T-helper 1 cell treated with Interleukin-12 subunit alpha and Interleukin-12 subunit beta and Interleukin-4 antibody, amounts not matched to agents 30 ng/mL and 1 ng/mL, for 36 hours (primary cell): ENCODE data around the gene ANKS1A. TPM values are rescaled to one million over a fixed set of nuclear protein-coding genes. Genes with fewer than 3 reads are reported as not detected.

ENCODE experiments used
- intact Hi-C: fragments of 100-400 bp; cut with micrococcal nuclease; formaldehyde crosslinking; loops from one replicate; pipeline ENCODE4 v1.15.1; 2024
- total RNA-seq: library from RNA; stranded (reverse); gene quantifications from 2 replicates; pipeline ENCODE4 v1.2.3, GENCODE V29; 2022

The ANKS1A gene
- total RNA-seq, 1 donor from 2014 or later = 9.4 TPM

- intact Hi-C loops = no loop called here
Observed at GRCh38 chr6:35017411-35018181, 128.5 kb downstream of the ANKS1A start.

- intact Hi-C loops = no loop called here
Observed at GRCh38 chr6:35018182-35018519, 129.1 kb downstream of the ANKS1A start.

GRCh38 chr6:35018746-35019145, 129.7 kb downstream of the ANKS1A start:
- intact Hi-C loops = no loop called here

GRCh38 chr6:35019171-35019570, 130.1 kb downstream of the ANKS1A start:
- intact Hi-C loops = no loop called here

GRCh38 chr6:35019831-35020230, 130.8 kb downstream of the ANKS1A start:
- intact Hi-C loops = no loop called here

- intact Hi-C loops = no loop called here
Observed at GRCh38 chr6:35021004-35021403, 131.9 kb downstream of the ANKS1A start.

GRCh38 chr6:35023091-35024000, 134.3 kb downstream of the ANKS1A start:
- intact Hi-C loops = no loop called here

GRCh38 chr6:35024551-35025054, 135.5 kb downstream of the ANKS1A start:
- intact Hi-C loops = no loop called here

- intact Hi-C loops = no loop called here
Observed at GRCh38 chr6:35025232-35026188, 136.5 kb downstream of the ANKS1A start.

GRCh38 chr6:35026434-35027222, 137.6 kb downstream of the ANKS1A start:
- intact Hi-C loops = no loop called here

GRCh38 chr6:35027807-35028206, 138.8 kb downstream of the ANKS1A start:
- intact Hi-C loops = no loop called here

GRCh38 chr6:35028781-35029769, 140.0 kb downstream of the ANKS1A start:
- intact Hi-C loops = no loop called here

GRCh38 chr6:35030099-35030498, 141.0 kb downstream of the ANKS1A start:
- intact Hi-C loops = no loop called here

GRCh38 chr6:35031611-35032529, 142.8 kb downstream of the ANKS1A start:
- intact Hi-C loops = no loop called here

- intact Hi-C loops = no loop called here
Observed at GRCh38 chr6:35033683-35034082, 144.6 kb downstream of the ANKS1A start.

- intact Hi-C loops = no loop called here
Observed at GRCh38 chr6:35034411-35035191, 145.5 kb downstream of the ANKS1A start.

GRCh38 chr6:35035481-35036030, 146.5 kb downstream of the ANKS1A start:
- intact Hi-C loops = no loop called here
